ENCODE measurements around the gene BBX. TPM values are rescaled to one million over a fixed set of nuclear protein-coding genes. Genes with fewer than 3 reads are reported as not detected.

BBX gene
- total and polyA plus RNA-seq, 2 of the 13 experiments (the other 11 are each of a cell fraction or from before 2014, with no cell fraction given): 13.7 to 23.2 TPM

- Histone ChIP-seq H3K36me3 (replicated peaks in 1 of 2; ENCODE audit: control insufficient read depth in 1 of 2, insufficient read depth in 2 of 2, low read length in 2 of 2) (no peaks in the 10 kb centered on the region), H3K27ac (ENCODE audit: extremely low read length, insufficient read depth, low read length) (no peak overlapping the region), H3K4me1 (ENCODE audit: insufficient read depth, low read length) (no peaks in the 10 kb centered on the region), H3K4me2 (ENCODE audit: low read depth, low read length) (no peak overlapping the region), H2AFZ (ENCODE audit: low read length) (no peak overlapping the region), H3K4me3 (replicated peaks in 1 of 3; ENCODE audit: insufficient read depth in 1 of 3, low read depth in 2 of 3, low read length in 3 of 3) (no peak overlapping the region), H3K27me3 (ENCODE audit: control insufficient read depth in 1 of 2, insufficient read depth in 2 of 2, low read length in 2 of 2) (no peaks in the 10 kb centered on the region), H3K79me2 (ENCODE audit: insufficient read depth, low read length) (no peaks in the 10 kb centered on the region), H3K9ac (ENCODE audit: insufficient read depth, low read depth, low read length) (no peak overlapping the region), H4K20me1 (ENCODE audit: insufficient read depth, low read length) (no peaks in the 10 kb centered on the region), H3K9me3 (ENCODE audit: low read length) (no peaks in the 10 kb centered on the region)
- intact Hi-C loops (cut with micrococcal nuclease; ENCODE audit: unreplicated experiment): loop anchor here (5.0 kb wide), 2 partner anchors 89 to 266 kb away; no protein-coding TSS in a partner anchor
- ChIA-PET POLR2A (no interaction called here), CTCF (ENCODE audit: low intra/inter-chr PET ratio, low total read pairs) (interaction anchor here (1.6 to 2.1 kb wide), 2 partner anchors 79 to 184 kb away, joined by 8 to 26 read pairs; no protein-coding TSS in a partner anchor)
- ATAC-seq (no peak), FAIRE-seq (no peak), DNase-seq (ENCODE audit: low spot score) (no peak)
- in situ Hi-C loops (cut with HindIII; ENCODE audit: extremely low pct_ligation_motif_present, low pct_unique_long_range_greater_than_20kb): no loop called here
- BruUV-seq (replicated peaks): no TSS peak
- TF ChIP-seq HOXA9 (CRISPR knock-in tag; IDR thresholded peaks at IDR 0.05; ENCODE audit: borderline replicate concordance): no peak
- TF ChIP-seq ZNF572 (CRISPR knock-in tag; IDR thresholded peaks at IDR 0.05): no peak
- no peak for TF ChIP-seq ZNF20 (CRISPR knock-in tag; IDR thresholded peaks at IDR 0.05)
- WGBS (ENCODE audit: low lambda C conversion rate): 89% methylated on average over 3 of the region's 3 CpGs
These were observed 138.8 kb downstream of the BBX start for GRCh38 chr3:107661447-107662123.

- CTCF ChIA-PET (ENCODE audit: low intra/inter-chr PET ratio, low total read pairs): no interaction called here
These were observed 139.4 kb downstream of the BBX start for GRCh38 chr3:107662124-107662507.

More at GRCh38 chr3:107662124-107662507, 139.4 kb downstream of the BBX start:
- WGBS (ENCODE audit: low lambda C conversion rate): 97% methylated on average over 4 of the region's 4 CpGs
- no peaks in the 10 kb centered on the region for H3K27me3 ChIP-seq (ENCODE audit: control insufficient read depth in 1 of 2, insufficient read depth in 2 of 2, low read length in 2 of 2)
- H3K4me1 ChIP-seq (ENCODE audit: insufficient read depth, low read length): no peaks in the 10 kb centered on the region
- no peak overlapping the region for H3K4me3 ChIP-seq (replicated peaks in 1 of 3; ENCODE audit: insufficient read depth in 1 of 3, low read depth in 2 of 3, low read length in 3 of 3)
- H3K79me2 ChIP-seq (ENCODE audit: insufficient read depth, low read length): no peaks in the 10 kb centered on the region
- no peak overlapping the region for H3K27ac ChIP-seq (ENCODE audit: extremely low read length, insufficient read depth, low read length)
- H2AFZ ChIP-seq (ENCODE audit: low read length): no peak overlapping the region
- intact Hi-C loops (cut with micrococcal nuclease; ENCODE audit: unreplicated experiment) (loop anchor here (5.0 kb wide), 2 partner anchors 90 to 265 kb away; no protein-coding TSS in a partner anchor), in situ Hi-C loops (cut with HindIII; ENCODE audit: extremely low pct_ligation_motif_present, low pct_unique_long_range_greater_than_20kb) (no loop called here)
- no TSS peak for BruUV-seq (replicated peaks)
- no peak overlapping the region for H3K4me2 ChIP-seq (ENCODE audit: low read depth, low read length)
- DNase-seq (ENCODE audit: low spot score) (no peak), FAIRE-seq (no peak), ATAC-seq (no peak)
- no peaks in the 10 kb centered on the region for H3K9me3 ChIP-seq (ENCODE audit: low read length)
- no peaks in the 10 kb centered on the region for H3K36me3 ChIP-seq (replicated peaks in 1 of 2; ENCODE audit: control insufficient read depth in 1 of 2, insufficient read depth in 2 of 2, low read length in 2 of 2)
- POLR2A ChIA-PET: no interaction called here
- H4K20me1 ChIP-seq (ENCODE audit: insufficient read depth, low read length): no peaks in the 10 kb centered on the region
- H3K9ac ChIP-seq (ENCODE audit: insufficient read depth, low read depth, low read length): no peak overlapping the region
- TF ChIP-seq ZNF30 (CRISPR knock-in tag; IDR thresholded peaks at IDR 0.05): no peak
